ENCODE data around the gene PRSS38.

PRSS38 gene

GRCh38 chr1:227854189-227854588, 38.7 kb downstream of the PRSS38 start:
- Histone ChIP-seq H3K9me3 (ENCODE audit: control insufficient read depth, insufficient read depth, low read depth, low read length) (no peaks in the 10 kb centered on the region), H3K4me3 (ENCODE audit: low read depth, low read length) (no peak overlapping the region), H3K4me1 (ENCODE audit: control insufficient read depth, insufficient read depth, low read length) (no peaks in the 10 kb centered on the region), H3K36me3 (ENCODE audit: control insufficient read depth in 2 of 2, insufficient read depth in 1 of 2, low read length in 2 of 2) (no peaks in the 10 kb centered on the region), H3K27ac (ENCODE audit: extremely low read depth, low read depth, low read length) (no peak overlapping the region)
- ChIA-PET POLR2A (no interaction called here), CTCF (interaction anchor here (0.5 kb wide), 1 partner anchor 98 kb away, joined by 3 read pairs; no protein-coding TSS in a partner anchor)
- TF ChIP-seq ZNF157 (tag by site-specific recombination; IDR thresholded peaks at IDR 0.05): no peak
- TF ChIP-seq MEIS1 (CRISPR knock-in tag; IDR thresholded peaks at IDR 0.05; ENCODE audit: borderline replicate concordance): no peak
- no peak for TF ChIP-seq ZNF239 (tag by site-specific recombination; IDR thresholded peaks at IDR 0.05)
- TF ChIP-seq, protein P1, sequence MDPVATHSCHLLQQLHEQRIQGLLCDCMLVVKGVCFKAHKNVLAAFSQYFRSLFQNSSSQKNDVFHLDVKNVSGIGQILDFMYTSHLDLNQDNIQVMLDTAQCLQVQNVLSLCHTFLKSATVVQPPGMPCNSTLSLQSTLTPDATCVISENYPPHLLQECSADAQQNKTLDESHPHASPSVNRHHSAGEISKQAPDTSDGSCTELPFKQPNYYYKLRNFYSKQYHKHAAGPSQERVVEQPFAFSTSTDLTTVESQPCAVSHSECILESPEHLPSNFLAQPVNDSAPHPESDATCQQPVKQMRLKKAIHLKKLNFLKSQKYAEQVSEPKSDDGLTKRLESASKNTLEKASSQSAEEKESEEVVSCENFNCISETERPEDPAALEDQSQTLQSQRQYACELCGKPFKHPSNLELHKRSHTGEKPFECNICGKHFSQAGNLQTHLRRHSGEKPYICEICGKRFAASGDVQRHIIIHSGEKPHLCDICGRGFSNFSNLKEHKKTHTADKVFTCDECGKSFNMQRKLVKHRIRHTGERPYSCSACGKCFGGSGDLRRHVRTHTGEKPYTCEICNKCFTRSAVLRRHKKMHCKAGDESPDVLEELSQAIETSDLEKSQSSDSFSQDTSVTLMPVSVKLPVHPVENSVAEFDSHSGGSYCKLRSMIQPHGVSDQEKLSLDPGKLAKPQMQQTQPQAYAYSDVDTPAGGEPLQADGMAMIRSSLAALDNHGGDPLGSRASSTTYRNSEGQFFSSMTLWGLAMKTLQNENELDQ (tag by site-specific recombination; IDR thresholded peaks at IDR 0.05; ENCODE audit: low read depth): no peak
- TF ChIP-seq, protein P2, sequence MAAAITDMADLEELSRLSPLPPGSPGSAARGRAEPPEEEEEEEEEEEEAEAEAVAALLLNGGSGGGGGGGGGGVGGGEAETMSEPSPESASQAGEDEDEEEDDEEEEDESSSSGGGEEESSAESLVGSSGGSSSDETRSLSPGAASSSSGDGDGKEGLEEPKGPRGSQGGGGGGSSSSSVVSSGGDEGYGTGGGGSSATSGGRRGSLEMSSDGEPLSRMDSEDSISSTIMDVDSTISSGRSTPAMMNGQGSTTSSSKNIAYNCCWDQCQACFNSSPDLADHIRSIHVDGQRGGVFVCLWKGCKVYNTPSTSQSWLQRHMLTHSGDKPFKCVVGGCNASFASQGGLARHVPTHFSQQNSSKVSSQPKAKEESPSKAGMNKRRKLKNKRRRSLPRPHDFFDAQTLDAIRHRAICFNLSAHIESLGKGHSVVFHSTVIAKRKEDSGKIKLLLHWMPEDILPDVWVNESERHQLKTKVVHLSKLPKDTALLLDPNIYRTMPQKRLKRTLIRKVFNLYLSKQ (tag by site-specific recombination; IDR thresholded peaks at IDR 0.05; ENCODE audit: borderline replicate concordance): no peak
- TF ChIP-seq ZNF624 (tag by site-specific recombination; IDR thresholded peaks at IDR 0.05): no peak
- TF ChIP-seq ZNF16 (tag by site-specific recombination; IDR thresholded peaks at IDR 0.05; ENCODE audit: low read depth): no peak
- TF ChIP-seq ZEB2 (tag by site-specific recombination; IDR thresholded peaks at IDR 0.05): no peak
- TF ChIP-seq ZNF596 (tag by site-specific recombination; IDR thresholded peaks at IDR 0.05): no peak
- no peak for TF ChIP-seq ZNF426 (tag by site-specific recombination; IDR thresholded peaks at IDR 0.05)
- no peak for TF ChIP-seq ZNF175 (tag by site-specific recombination; IDR thresholded peaks at IDR 0.05)
- TF ChIP-seq, protein P3, sequence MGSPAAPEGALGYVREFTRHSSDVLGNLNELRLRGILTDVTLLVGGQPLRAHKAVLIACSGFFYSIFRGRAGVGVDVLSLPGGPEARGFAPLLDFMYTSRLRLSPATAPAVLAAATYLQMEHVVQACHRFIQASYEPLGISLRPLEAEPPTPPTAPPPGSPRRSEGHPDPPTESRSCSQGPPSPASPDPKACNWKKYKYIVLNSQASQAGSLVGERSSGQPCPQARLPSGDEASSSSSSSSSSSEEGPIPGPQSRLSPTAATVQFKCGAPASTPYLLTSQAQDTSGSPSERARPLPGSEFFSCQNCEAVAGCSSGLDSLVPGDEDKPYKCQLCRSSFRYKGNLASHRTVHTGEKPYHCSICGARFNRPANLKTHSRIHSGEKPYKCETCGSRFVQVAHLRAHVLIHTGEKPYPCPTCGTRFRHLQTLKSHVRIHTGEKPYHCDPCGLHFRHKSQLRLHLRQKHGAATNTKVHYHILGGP (tag by site-specific recombination; IDR thresholded peaks at IDR 0.05): no peak
- TF ChIP-seq ZNF280C (tag by site-specific recombination; IDR thresholded peaks at IDR 0.05): no peak
- no peak for TF ChIP-seq ZNF830 (tag by site-specific recombination; IDR thresholded peaks at IDR 0.05; ENCODE audit: low read depth)
- TF ChIP-seq ZNF707 (tag by site-specific recombination; IDR thresholded peaks at IDR 0.05): no peak
- no peak for TF ChIP-seq ZNF335 (tag by site-specific recombination; conservative IDR thresholded peaks at IDR 0.05)
- TF ChIP-seq, protein P4, sequence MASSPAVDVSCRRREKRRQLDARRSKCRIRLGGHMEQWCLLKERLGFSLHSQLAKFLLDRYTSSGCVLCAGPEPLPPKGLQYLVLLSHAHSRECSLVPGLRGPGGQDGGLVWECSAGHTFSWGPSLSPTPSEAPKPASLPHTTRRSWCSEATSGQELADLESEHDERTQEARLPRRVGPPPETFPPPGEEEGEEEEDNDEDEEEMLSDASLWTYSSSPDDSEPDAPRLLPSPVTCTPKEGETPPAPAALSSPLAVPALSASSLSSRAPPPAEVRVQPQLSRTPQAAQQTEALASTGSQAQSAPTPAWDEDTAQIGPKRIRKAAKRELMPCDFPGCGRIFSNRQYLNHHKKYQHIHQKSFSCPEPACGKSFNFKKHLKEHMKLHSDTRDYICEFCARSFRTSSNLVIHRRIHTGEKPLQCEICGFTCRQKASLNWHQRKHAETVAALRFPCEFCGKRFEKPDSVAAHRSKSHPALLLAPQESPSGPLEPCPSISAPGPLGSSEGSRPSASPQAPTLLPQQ (tag by site-specific recombination; IDR thresholded peaks at IDR 0.05): no peak
- no peak for TF ChIP-seq ZNF433 (tag by site-specific recombination; IDR thresholded peaks at IDR 0.05; ENCODE audit: low read depth)
